Measurements from ENCODE around the gene SLC35F4. TPM values are rescaled to one million over a fixed set of nuclear protein-coding genes. Genes with fewer than 3 reads are reported as not detected.

Gene SLC35F4
- total and polyA plus RNA-seq, 2 of the 4 experiments (the other 2 are of a cell fraction), result not detected

DNA sequence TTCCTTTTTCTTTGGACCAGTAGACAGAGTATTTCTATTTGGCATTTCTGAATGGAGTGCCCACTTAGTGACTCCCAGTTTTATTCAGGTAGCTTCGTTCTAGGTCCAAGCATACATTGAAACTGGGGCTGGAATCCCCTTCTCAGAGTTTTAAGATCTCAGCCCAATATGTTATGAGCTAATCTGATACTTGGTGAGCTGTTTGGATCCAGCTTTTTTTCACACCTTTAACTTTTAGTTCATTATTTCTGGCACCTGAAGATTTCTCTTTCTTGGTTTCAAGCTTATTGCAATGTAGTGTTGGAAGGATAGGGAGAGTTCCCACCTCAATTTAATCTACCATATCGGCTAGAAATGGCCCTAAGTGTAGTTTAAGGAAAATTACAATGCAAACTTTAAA, 318.8 kb downstream of the SLC35F4 start:
- H3K56ac ChIP-seq (ENCODE audit: extremely low read depth, insufficient read depth, low read length), result no peak overlapping the region
- no CpG with 5 or more reads among the region's 2 CpGs for WGBS, 2 experiments (ENCODE audit: extremely low coverage in 2 of 2, insufficient read length in 1 of 2)
- CTCF ChIA-PET, result no interaction called here

More for the DNA sequence above, 318.8 kb downstream of the SLC35F4 start:
- ATAC-seq (ENCODE audit: low read depth) (no peak), DNase-seq (no peak)
- Histone ChIP-seq H2AK5ac (ENCODE audit: low read depth, low read length) (no peak overlapping the region), H3K4me2 (ENCODE audit: low read depth, low read length) (no peak overlapping the region), H4K20me1 (ENCODE audit: insufficient read depth, low read length) (no peaks in the 10 kb centered on the region), H3K9me3 (ENCODE audit: control insufficient read depth, insufficient read depth, low read length) (peaks cover 2% of the 10 kb centered on the region; the same call in 1 of the 2 replicates), H3K9ac (ENCODE audit: low read depth, low read length) (no peak overlapping the region), H2BK15ac (ENCODE audit: low read depth, low read length) (no peak overlapping the region), H2BK5ac (ENCODE audit: low read depth, low read length, poor library complexity, severe bottlenecking) (no peak overlapping the region), H4K91ac (ENCODE audit: insufficient read depth, low read depth, low read length) (no peak overlapping the region), H3K14ac (replicated peaks; ENCODE audit: low read depth, low read length) (no peak overlapping the region), H3K9me1 (ENCODE audit: insufficient read depth, low read length) (no peaks in the 10 kb centered on the region), H4K8ac (ENCODE audit: low read depth in 2 of 2, low read length in 2 of 2) (no peak overlapping the region), H2AK9ac (replicated peaks; ENCODE audit: low read depth, low read length, poor library complexity) (no peak overlapping the region), H2BK20ac (ENCODE audit: low read depth, low read length) (no peak overlapping the region), H2BK120ac (ENCODE audit: low read depth, low read length) (no peak overlapping the region), H3K23ac (ENCODE audit: low read depth, low read length) (no peak overlapping the region), H3K36me3 (ENCODE audit: control insufficient read depth, insufficient read depth, low read length) (no peaks in the 10 kb centered on the region), H3K27ac (ENCODE audit: insufficient read depth, low read length) (no peak overlapping the region), H3K4ac (ENCODE audit: low read depth, low read length) (no peak overlapping the region), H3K27me3 (ENCODE audit: control insufficient read depth, insufficient read depth, low read length) (no peaks in the 10 kb centered on the region), H4K5ac (ENCODE audit: low read depth, low read length) (no peak overlapping the region), H2AFZ (replicated peaks; ENCODE audit: low read length, poor library complexity) (no peak overlapping the region), H3K18ac (ENCODE audit: low read depth, low read length) (no peak overlapping the region), H3K4me3 (ENCODE audit: insufficient read depth, low read depth, low read length) (no peak overlapping the region), H3K4me1 (ENCODE audit: control insufficient read depth, insufficient read depth, low read length) (no peaks in the 10 kb centered on the region), H3K79me1 (ENCODE audit: low read depth in 1 of 2, low read length in 2 of 2) (no peaks in the 10 kb centered on the region)
- intact Hi-C loops (cut with micrococcal nuclease), result no loop called here
- in situ Hi-C loops (cut with MboI; ENCODE audit: low sequenced_read_pairs), result no loop called here
- TF ChIP-seq SMC3 (IDR thresholded peaks at IDR 0.05; ENCODE audit: low read depth, low read length), result no peak
- no TSS peak for BruUV-seq (replicated peaks)
- POLR2A ChIA-PET (ENCODE audit: unreplicated experiment), result no interaction called here
- dilution Hi-C loops (cut with HindIII; ENCODE audit: low sequenced_read_pairs, unreplicated experiment), result no loop called here
